GM21423 (cell line): ENCODE results near the gene SIPA1L2.
A peak's percentile ranks its signal among the peaks of the same experiment; 100 is the strongest.

ENCODE experiments used
- ATAC-seq: cut with Tn5 transposase; IDR thresholded peaks from one replicate; pipeline ENCODE4 v1.9.1; 2021; ENCODE audit warnings: mild to moderate bottlenecking, moderate library complexity; ENCODE audit not compliant: unreplicated experiment

Gene SIPA1L2

GRCh38 chr1:232630047-232630893, at the start of gene SIPA1L2:
Gene SIPA1L2, minus strand, starts transcription at chr1:232630133. Its CDS starts 114,794 bp downstream, at chr1:232515339.
- ATAC-seq, result peak; percentile 99

- ATAC-seq, result no peak
Observed at GRCh38 chr1:232678185-232678886, 48.4 kb upstream of the SIPA1L2 start.

GRCh38 chr1:232676307-232676706, 46.4 kb upstream of the SIPA1L2 start:
- no peak for ATAC-seq

- no peak for ATAC-seq
Observed at GRCh38 chr1:232675898-232676297, 46.0 kb upstream of the SIPA1L2 start.

GRCh38 chr1:232675260-232675659, 45.3 kb upstream of the SIPA1L2 start:
- ATAC-seq, result no peak

GRCh38 chr1:232673256-232673655, 43.3 kb upstream of the SIPA1L2 start:
- ATAC-seq, result no peak

GRCh38 chr1:232669981-232670747, 40.2 kb upstream of the SIPA1L2 start:
- no peak for ATAC-seq

- ATAC-seq, result no peak
Observed at GRCh38 chr1:232667778-232668165, 37.8 kb upstream of the SIPA1L2 start.

GRCh38 chr1:232667094-232667777, 37.3 kb upstream of the SIPA1L2 start:
- ATAC-seq, result no peak

GRCh38 chr1:232664844-232665777, 35.2 kb upstream of the SIPA1L2 start:
- no peak for ATAC-seq

GRCh38 chr1:232662910-232663309, 33.0 kb upstream of the SIPA1L2 start:
- no peak for ATAC-seq

GRCh38 chr1:232658386-232658785, 28.5 kb upstream of the SIPA1L2 start:
- no peak for ATAC-seq

GRCh38 chr1:232657426-232658005, 27.6 kb upstream of the SIPA1L2 start:
- no peak for ATAC-seq

- no peak for ATAC-seq
Observed at GRCh38 chr1:232655746-232656085, 25.8 kb upstream of the SIPA1L2 start.

GRCh38 chr1:232655028-232655745, 25.3 kb upstream of the SIPA1L2 start:
- peak; percentile 99 for ATAC-seq

- ATAC-seq, result no peak
Observed at GRCh38 chr1:232653789-232654188, 23.9 kb upstream of the SIPA1L2 start.

GRCh38 chr1:232650845-232651244, 20.9 kb upstream of the SIPA1L2 start:
- ATAC-seq, result no peak

- no peak for ATAC-seq
Observed at GRCh38 chr1:232650418-232650817, 20.5 kb upstream of the SIPA1L2 start.

GRCh38 chr1:232648316-232648715, 18.4 kb upstream of the SIPA1L2 start:
- ATAC-seq, result no peak
